GM19240 (cell line): Measurements from ENCODE around the gene RAB26.
"Not testable (repeated sequence)": the region's sequence is repeated elsewhere in the genome, so short reads cannot be mapped to it uniquely, and the experiment has no call there.

Experiments
- DNase-seq: peaks from one replicate; pipeline ENCODE4 v3.0.0; 2011; ENCODE audit warnings: low spot score; ENCODE audit not compliant: insufficient read length

The RAB26 gene

DNA sequence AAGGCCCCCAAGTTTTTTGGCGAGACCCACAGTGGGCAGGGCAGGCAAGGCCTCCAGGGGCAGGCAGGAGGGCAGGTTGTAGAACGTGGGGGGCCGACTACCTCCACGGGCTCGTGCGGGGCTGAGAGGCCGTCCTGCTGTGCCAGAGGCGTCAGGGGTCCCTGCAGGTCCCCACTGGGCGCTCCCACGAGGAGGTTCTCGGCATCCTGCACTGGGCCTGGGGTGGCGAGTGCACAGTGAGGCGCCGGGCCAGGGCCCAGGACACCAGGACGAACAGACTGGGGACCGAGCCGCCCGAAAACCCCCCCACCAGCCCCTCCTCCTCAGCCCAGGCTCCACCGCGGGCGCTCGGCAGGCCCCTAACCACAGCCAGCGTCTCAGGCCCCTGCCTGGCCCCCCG is 32.0 kb upstream of the RAB26 start:
- not testable (repeated sequence) for DNase-seq

DNA sequence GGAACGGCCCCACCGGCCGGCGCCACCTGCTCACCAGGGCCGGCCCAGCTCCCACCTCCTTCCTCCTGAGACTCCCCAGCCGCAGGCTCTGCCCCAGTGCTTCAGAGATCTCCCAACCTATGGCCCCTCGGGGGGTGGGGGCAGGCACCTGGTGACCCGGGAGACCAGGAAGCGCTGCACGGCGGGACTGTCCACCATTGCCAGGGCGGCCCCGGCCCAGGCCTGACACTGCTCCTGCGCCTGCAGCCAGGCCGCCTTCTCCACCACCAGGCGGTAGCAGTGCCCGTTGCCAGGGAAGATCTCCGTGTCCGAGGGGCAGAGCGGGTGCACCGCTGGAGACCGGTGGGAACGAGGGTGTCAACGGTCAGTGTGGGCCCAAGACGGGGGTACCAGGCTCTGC is 31.1 kb upstream of the RAB26 start:
- not testable (repeated sequence) for DNase-seq

GRCh38 chr16:2117960-2118722 is 30.3 kb upstream of the RAB26 start:
- DNase-seq: not testable (repeated sequence)

GRCh38 chr16:2121325-2121724 is 27.1 kb upstream of the RAB26 start:
- not testable (repeated sequence) for DNase-seq

DNA sequence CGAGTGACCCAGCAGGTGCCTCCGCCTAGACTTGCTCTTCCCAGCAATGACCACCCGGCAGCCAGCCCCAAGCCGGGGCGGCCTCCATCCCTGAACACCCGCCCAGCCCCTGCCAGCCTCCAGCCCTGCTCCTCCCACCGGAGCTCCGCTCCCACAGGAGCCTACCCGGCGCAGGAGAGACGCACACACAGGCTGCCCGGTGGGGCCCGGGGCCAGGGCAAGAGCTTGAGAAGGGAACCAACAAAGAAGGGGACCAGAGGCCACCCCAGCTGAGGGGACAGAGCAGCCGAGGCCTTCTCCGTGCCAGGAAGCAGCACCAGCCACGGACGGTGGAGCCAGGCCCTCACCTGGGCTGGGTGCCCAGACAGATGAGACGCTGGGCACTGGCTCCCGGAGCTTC is 26.6 kb upstream of the RAB26 start:
- no peak for DNase-seq

DNA sequence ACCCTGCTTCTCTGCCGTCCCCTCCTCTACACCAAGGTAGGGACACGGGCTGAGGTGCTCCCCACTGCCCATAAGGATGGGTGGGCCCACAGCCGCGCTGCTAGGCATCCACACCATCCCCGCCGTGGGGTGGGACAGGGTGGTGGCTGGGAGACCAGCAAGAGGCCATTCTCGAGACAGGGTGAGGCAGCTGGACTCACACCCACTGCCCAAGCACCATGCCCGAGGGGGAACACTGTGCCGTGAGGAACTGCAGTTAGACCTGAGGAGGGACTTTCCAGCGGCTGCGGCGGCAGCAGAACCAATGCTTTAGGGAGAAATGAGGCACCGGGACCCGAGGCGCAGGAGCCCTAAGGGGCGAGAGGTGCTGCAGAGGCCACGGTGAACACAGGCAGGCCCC is 26.0 kb upstream of the RAB26 start:
- DNase-seq: no peak

- not testable (repeated sequence) for DNase-seq
Observed at GRCh38 chr16:2122934-2123683, 25.3 kb upstream of the RAB26 start.

DNA sequence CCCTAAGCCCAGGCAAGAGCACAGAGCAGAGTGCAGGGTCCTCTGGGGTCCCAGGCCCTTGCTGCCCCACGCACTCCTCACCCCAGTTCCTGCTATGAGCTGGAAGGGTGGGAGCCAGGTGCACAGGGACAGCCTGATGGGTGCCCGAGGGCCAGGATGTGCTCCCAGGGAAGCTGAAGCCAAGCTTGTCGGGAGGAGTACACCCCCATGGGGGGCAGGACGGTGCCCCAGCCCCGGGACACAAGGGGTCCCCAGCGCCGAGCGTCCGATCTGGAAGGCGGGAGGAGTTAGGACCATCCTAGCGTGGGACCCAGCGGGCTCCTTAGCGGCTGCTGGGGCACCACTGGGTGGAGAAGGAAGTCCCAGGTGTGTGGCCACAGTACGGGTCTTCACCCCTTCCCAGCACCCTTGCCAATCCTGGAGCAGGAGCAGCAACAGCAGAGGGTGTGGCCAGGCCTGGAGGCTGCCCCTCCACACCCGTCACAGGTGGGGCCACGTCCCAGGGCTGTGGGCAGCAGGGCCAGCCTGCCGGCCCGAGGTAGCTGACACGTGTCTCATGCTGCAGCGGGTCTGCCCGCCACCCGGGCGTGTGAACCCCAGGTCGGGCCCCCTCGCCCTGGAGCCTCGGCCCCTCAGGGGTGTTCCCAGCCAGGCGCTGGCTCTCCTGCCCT is 24.6 kb upstream of the RAB26 start:
- DNase-seq: not testable (repeated sequence)

DNA sequence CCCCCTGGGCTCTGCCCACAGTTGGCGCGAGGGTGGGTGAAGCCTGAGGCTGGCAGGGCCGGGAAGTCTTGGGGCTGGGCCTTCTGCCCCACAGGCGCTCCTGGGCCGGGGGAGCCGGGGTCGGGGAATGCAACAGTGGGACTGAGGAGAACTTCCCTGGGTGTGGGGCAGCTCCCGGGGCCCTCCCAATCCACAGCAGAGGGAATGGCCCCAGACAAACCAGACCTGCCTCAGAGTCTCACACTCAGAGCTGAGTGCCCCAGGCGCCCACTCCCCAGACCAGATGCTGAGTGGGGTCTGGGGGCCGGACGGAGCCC is 24.1 kb upstream of the RAB26 start:
- DNase-seq: not testable (repeated sequence)

- DNase-seq: not testable (repeated sequence)
Observed at GRCh38 chr16:2124694-2125444, 23.6 kb upstream of the RAB26 start.

DNA sequence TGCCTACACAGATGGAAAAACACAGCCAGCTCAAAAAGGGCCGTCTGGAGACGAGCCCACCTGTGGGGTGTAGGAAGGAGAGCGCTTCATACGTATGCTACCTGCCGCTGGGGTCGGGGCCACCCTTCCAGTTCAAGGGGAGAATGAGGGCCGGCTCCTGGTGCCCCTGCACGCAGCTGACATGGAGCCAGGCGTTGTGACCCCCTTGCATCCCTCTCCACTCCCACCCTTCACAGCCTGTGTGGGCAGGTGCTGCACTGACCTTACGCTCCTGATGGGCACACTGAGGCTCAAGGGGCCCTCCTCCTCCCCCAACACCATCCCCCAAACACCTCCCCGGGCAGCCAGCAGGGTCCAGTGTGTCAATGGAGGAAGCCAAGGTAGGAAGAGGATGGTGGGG is 22.8 kb upstream of the RAB26 start:
- DNase-seq: not testable (repeated sequence)

DNA sequence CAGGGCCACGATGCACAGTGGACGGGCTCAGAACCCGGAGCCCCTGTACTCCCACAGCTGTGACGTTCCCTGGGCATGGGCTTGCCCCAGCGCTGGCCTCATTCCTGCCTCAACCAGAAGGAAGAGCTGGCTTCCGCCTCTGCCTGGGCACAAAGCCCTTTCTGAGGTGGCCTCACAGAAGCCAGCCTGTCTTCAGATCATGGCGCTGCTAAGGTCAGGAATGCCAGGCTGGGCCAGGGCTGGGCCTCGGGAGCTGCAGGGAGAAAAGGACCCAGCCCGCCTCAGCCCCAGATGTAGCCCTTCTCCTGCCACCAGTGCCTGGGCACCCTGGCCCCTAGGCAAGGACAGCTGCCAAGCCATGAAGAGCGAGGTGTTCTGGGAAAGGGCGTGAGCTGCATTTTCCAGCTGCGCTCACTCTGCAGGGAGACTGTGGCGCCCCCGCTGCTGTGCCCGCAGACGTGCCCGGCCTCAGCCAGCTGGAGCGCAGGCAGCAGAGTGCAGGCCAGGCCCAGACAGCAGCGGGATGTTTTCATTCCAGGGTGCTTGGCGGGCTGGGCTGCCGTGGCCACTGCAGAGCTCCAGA is 22.2 kb upstream of the RAB26 start:
- not testable (repeated sequence) for DNase-seq

GRCh38 chr16:2126928-2127556 is 21.4 kb upstream of the RAB26 start:
- DNase-seq: not testable (repeated sequence)

GRCh38 chr16:2127630-2128280 is 20.7 kb upstream of the RAB26 start:
- not testable (repeated sequence) for DNase-seq

GRCh38 chr16:2129251-2129650 is 19.2 kb upstream of the RAB26 start:
- DNase-seq: not testable (repeated sequence)

DNA sequence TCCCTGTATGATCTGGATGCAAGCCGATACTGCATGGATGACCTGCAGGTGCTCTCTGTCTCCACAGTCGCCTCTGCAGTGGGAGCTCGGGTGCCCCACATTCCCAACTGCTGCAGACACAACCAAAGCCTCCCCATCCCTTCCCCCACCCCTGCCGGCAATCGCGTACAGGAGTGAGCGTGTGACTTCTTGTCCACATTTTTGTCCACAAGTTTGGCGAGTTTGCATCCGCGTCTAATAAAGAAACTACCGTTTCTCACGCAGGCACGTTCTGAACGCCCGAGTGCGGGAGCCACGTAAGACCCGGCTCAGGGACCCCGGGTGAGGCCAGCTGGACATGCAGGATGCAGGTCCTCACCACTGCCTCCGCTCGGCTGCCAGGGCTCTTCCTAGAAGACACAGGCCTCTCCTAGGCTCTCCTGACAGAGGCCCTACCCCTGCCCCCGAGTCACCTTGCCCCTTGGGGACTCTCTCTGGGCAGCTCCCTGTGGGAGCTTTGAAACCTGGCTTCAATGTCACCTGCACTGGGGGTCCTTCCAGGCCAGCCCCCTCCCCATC is 18.5 kb upstream of the RAB26 start:
- DNase-seq: not testable (repeated sequence)

DNA sequence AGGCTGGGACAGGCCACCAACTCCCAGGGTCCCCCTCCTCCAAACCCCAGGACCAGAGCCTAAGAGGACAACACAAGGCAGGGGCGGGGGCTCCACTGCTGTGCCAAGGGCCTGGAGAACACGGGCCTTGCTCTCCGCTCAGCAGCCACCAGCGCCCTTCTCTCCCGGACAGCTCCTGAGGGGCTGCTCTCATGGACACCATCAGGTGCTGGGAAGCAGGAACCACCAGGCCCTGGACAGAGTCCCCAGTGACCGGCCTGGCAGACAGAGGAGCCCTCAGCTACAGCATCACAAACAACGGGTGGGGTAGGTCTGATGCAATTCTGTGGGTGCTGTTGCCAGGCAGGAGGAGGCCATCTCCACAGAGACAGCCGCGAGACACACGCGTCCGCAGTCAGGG is 14.6 kb upstream of the RAB26 start:
- DNase-seq: not testable (repeated sequence)

DNA sequence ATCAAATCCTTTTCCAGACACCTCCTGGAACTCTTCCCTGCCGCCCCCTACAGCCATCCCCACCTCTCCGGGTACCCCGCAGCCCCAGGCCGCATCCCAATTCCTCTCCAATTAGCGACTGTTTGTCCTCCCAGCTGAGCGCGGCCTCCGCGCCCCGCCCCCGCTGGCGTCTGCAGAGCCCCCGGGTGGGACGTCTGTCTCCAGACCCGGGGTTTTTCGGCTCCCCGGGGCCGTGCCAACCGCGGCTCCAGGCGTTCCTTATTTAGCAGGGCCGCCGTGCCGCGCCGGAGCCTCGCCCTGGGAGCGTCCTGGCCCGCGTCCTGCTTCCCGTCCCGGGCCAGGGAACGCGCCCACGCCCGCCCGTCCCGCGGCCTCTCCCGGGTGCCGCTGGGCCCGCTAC is 13.4 kb upstream of the RAB26 start:
- DNase-seq: not testable (repeated sequence)

DNA sequence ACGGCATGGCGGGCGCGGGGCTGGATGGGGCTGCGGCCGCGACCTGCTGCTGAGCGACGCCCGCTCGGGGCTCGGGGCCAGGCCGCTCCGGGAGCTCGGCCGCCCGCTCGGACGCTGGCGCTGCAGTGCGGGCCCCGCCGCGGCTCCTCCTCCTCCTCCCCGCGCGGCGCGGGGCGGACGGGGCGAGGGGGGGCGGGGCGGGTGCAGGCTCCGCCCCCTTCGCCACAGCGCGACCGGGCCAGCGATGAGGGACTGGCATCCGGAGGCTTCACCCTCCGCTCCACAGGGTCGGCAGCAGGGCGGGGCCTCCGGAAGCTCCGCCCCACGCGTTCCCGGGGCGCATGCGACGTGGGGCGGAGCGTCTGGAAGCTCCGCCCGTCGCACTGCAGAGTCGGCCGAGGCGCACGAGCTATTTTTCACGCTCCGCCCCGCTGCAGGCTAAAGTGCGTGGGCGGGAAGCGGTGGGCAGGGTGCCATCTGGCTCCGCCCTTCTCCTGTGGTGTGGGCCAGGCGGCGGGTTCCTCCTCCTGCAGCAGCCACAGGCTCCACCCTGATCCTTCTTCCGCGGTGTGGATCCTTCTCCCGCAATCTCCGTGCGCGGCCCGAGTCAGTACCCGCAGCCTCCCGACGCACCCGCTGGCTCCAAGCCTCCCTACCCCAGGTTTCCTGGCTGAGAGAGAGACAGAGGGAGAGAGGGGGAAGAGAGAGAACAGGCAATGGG is 12.5 kb upstream of the RAB26 start, which contains the start of gene PKD1:
Gene PKD1 (minus strand): TSS at position 129 of the 721 bp plus-strand sequence. CDS start 209 bp downstream, outside the sequence.
- DNase-seq: not testable (repeated sequence)
